BLaER1 (cell line): ENCODE measurements around the gene ALPL.
"Not testable (repeated sequence)": the region's sequence is repeated elsewhere in the genome, so short reads cannot be mapped to it uniquely, and the experiment has no call there.

ENCODE experiments used
- H3K27ac ChIP-seq: shearing (Covaris generic); formaldehyde crosslinking; 2 replicates; pipeline ENCODE4 v1.8.1; 2022
- H3K27me3 ChIP-seq: shearing (Covaris generic); formaldehyde crosslinking; 2 replicates; pipeline ENCODE4 v1.8.1; 2022
- H3K36me3 ChIP-seq: shearing (Covaris generic); formaldehyde crosslinking; 2 replicates; pipeline ENCODE4 v1.8.1; 2022
- H3K4me1 ChIP-seq: shearing (Covaris generic); formaldehyde crosslinking; 2 replicates; pipeline ENCODE4 v1.8.1; 2022
- H3K4me2 ChIP-seq: shearing (Covaris generic); formaldehyde crosslinking; 2 replicates; pipeline ENCODE4 v1.8.1; 2022
- H3K4me3 ChIP-seq: shearing (Covaris generic); formaldehyde crosslinking; 2 replicates; pipeline ENCODE4 v1.8.1; 2022
- H3K9ac ChIP-seq: shearing (Covaris generic); formaldehyde crosslinking; 2 replicates; pipeline ENCODE4 v1.8.1; 2022
- H3K9me3 ChIP-seq: shearing (Covaris generic); formaldehyde crosslinking; 2 replicates; pipeline ENCODE4 v1.8.1; 2022
- H4K20me1 ChIP-seq: shearing (Covaris generic); formaldehyde crosslinking; 2 replicates; pipeline ENCODE4 v1.8.1; 2022
- Cebpa-rat ChIP-seq: shearing (Covaris generic); IDR thresholded peaks from 2 replicates; pipeline ENCODE4 v1.8.1; 2022

Gene ALPL

DNA sequence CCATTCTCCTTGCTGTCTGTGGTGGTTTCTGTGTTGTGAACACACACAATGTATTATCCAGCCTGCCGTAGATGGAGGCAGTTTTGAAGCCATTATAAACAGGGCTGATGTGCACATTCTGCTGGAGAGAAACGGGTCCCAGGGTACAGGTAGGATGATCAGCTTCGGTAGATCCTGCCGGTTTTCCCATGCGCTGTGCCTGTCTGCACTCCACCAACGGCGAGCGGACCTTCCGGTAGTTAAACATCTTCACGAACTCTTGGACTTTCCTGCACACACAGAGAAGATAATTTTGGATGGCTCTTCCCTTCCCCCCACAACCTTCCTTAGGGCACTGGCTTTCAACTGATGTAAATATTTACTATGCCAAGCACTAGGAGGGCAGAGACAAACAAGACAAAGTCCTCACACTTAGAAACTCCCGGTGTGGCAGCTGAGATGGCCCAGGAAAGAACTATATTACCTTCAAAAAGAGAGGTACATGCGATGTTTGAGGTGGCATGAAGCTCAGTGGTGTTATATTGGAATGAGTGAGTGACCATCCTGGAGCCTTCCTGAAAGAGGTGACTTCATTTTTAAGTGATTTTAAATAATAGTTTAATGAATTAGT is 41.7 kb downstream of the ALPL start:
- Histone ChIP-seq H3K4me3 (no peak overlapping the region), H3K4me1 (peaks cover 23% of the 10 kb centered on the region), H4K20me1 (no peaks in the 10 kb centered on the region), H3K9me3 (no peaks in the 10 kb centered on the region), H3K9ac (no peak overlapping the region), H3K27ac (no peak overlapping the region), H3K36me3 (no peaks in the 10 kb centered on the region), H3K27me3 (no peaks in the 10 kb centered on the region), H3K4me2 (no peak overlapping the region)
- no peak for TF ChIP-seq Cebpa-rat

DNA sequence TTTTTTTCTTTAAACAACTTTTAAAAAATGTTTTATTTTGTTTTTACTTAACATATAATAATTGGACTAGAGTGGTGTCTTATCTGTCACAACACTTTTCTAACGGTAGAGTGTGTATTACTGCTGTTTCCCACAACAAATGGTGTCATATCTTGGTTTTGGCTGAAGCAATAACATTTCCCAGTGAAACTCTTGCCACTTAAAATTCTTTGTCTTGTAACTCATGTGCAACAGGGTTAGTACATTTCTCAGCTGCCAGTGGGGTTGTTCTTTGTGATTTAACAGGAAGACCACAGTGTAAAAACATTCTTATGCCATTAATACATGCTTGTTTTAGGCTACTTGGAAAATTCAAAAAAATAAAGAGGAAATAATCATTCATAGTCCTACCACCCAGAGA is 43.5 kb downstream of the ALPL start:
- Histone ChIP-seq H3K9ac (no peak overlapping the region), H3K27me3 (no peaks in the 10 kb centered on the region), H3K27ac (no peak overlapping the region)

DNA sequence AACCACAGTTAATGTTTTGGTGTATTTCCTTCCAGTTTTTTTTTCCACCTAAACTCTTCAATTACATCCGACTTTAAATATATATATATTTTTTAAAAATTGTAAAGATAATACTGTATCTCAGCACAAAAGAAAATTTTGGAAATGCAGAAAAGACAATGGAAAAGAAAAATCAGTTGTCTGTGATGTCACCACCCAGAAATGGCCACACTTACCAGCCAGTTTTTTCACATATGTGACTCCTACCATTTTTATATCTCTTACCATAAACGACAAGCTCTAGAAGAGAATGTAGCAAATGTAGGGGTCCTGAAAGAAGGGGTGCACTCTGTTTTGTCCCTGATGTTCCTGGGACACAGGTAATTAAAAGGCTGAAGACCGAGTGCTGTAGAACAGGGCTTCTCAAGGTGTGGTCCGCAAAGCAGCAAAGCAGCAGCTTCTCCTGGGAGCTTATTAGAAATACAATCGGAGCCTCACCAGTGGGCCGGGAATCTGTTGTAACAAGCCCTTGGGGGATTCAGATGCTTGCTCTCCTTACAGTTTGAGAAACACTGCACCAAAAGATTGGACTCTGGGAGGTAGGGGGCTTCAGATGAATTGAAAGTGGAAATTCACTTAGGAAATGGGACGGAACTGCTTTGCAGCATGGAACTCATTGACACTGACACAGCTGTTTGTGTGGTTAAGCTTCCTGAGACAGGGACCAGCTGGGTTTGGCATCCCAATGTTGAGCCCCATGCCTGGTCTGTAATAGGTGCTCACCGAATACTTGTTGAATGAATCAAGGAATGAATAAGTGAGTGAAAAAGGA is 44.1 kb downstream of the ALPL start:
- Histone ChIP-seq H3K4me1 (peaks cover 23% of the 10 kb centered on the region), H3K4me2 (peak overlapping the region; percentile 68), H3K27ac (no peak overlapping the region), H3K36me3 (no peaks in the 10 kb centered on the region), H3K4me3 (no peak overlapping the region), H3K27me3 (no peaks in the 10 kb centered on the region), H3K9ac (no peak overlapping the region), H4K20me1 (no peaks in the 10 kb centered on the region), H3K9me3 (no peaks in the 10 kb centered on the region)
- TF ChIP-seq Cebpa-rat, result no peak

More for the DNA sequence above, 43.5 kb downstream of the ALPL start:
- H3K9me3 ChIP-seq, result no peaks in the 10 kb centered on the region
- H3K4me1 ChIP-seq, result peaks cover 23% of the 10 kb centered on the region
- H3K36me3 ChIP-seq, result no peaks in the 10 kb centered on the region
- no peak for TF ChIP-seq Cebpa-rat
- peak overlapping the region; percentile 68 for H3K4me2 ChIP-seq
- no peaks in the 10 kb centered on the region for H4K20me1 ChIP-seq
- no peak overlapping the region for H3K4me3 ChIP-seq

DNA sequence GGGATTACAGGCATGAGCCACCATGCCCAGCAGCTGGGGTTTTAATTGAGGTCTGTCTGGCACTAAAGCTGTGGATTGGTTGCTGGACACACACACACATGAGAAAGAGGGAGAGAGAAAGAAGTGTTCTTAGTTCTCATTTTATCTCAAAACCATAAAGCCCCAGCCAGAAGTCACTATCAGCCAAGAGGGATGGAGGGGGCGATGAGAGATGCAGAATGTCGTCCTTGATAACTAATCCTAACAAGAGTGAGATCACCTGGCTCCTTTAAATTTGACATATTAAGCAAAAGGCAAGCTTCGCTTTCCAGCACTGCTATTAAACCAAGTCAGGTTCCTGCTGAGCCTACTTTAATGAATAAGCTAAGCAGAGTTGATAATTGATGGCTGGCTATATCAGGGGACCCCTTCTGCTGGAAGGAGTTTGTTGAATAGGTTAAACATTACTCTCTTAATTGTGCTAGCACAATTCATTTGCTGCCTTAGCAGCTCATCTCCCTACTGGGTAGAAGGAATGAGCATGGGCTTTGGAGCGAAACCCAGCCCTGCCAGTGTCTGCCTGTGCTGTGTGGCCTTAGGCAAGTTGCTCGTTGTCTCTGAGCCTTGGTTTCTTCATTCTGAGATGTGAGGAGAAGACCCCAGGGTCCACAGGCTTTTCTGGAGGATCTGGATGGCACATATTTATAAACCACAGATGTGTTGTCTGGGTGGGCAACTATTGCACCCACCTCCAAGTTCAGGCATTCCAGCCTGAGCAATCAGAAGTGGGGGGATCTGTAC is 50.8 kb downstream of the ALPL start:
- Histone ChIP-seq H3K9ac (no peak overlapping the region), H3K27ac (no peak overlapping the region), H3K36me3 (no peaks in the 10 kb centered on the region), H4K20me1 (peaks cover 10% of the 10 kb centered on the region; the same call in 1 of the 2 replicates), H3K9me3 (no peaks in the 10 kb centered on the region), H3K4me2 (no peak overlapping the region), H3K27me3 (no peaks in the 10 kb centered on the region), H3K4me1 (peaks cover 25% of the 10 kb centered on the region), H3K4me3 (no peak overlapping the region)
- no peak for TF ChIP-seq Cebpa-rat

DNA sequence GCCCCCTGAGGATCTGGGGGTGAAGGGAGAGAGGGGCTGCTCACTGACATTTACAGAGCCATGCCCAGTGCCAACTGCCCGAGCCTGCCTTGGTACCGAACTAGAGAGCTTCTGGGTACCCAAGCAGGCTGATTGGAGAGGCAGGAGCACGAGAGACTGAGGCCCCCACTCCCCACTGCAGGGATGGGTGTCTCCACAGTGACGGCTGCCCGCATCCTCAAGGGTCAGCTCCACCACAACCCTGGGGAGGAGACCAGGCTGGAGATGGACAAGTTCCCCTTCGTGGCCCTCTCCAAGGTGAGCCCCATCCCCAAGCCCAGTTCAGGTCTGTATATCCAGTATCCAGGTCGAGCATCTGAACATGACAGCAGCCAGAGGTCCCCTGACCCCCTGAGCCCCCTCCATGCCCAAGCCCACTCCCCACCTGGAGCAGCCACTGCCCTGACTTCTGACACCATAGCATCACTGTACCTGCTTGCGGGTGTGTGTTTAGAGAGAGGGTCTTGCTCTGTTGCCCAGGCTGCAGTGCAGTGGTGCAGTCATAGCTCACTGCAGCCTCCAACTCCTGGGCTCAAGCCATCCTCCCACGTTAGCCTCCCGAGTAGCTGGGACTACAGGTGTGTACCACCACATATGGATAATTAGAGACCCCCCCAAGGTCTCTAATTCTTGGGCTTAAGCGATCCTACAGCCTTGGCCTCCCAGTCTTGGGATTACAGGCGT is 51.9 kb downstream of the ALPL start:
- TF ChIP-seq Cebpa-rat, result no peak
- no peaks in the 10 kb centered on the region for H3K27me3 ChIP-seq

DNA sequence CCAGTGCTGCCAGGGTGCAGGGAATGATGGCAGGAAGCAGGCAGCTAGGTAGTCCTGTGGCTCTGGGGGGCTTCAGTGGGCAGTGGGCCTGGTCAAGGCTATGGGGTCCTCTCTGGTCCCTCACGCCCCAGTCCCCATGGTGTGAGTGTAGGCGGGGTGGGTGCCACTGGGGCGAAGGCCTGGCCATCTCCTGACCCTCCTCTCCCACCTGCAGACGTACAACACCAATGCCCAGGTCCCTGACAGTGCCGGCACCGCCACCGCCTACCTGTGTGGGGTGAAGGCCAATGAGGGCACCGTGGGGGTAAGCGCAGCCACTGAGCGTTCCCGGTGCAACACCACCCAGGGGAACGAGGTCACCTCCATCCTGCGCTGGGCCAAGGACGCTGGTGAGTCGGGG is 53.7 kb downstream of the ALPL start:
- Histone ChIP-seq H3K36me3 (no peaks in the 10 kb centered on the region), H4K20me1 (peaks cover 13% of the 10 kb centered on the region; the same call in 1 of the 2 replicates), H3K4me1 (peaks cover 43% of the 10 kb centered on the region), H3K27me3 (no peaks in the 10 kb centered on the region), H3K9me3 (no peaks in the 10 kb centered on the region), H3K27ac (no peak overlapping the region), H3K9ac (no peak overlapping the region), H3K4me3 (no peak overlapping the region), H3K4me2 (no peak overlapping the region)
- no peak for TF ChIP-seq Cebpa-rat

More for the DNA sequence above, 51.9 kb downstream of the ALPL start:
- Histone ChIP-seq H3K4me2 (no peak overlapping the region), H4K20me1 (peaks cover 13% of the 10 kb centered on the region; the same call in 1 of the 2 replicates), H3K9ac (no peak overlapping the region), H3K36me3 (no peaks in the 10 kb centered on the region), H3K9me3 (no peaks in the 10 kb centered on the region), H3K4me3 (no peak overlapping the region), H3K27ac (no peak overlapping the region), H3K4me1 (peaks cover 27% of the 10 kb centered on the region)

GRCh38 chr1:21563971-21564370 is 54.7 kb downstream of the ALPL start:
- Histone ChIP-seq H3K4me1 (peaks cover 47% of the 10 kb centered on the region), H3K4me2 (peak overlapping the region; percentile 72), H4K20me1 (peaks cover 13% of the 10 kb centered on the region; the same call in 1 of the 2 replicates), H3K9me3 (no peaks in the 10 kb centered on the region), H3K4me3 (no peak overlapping the region), H3K27ac (no peak overlapping the region), H3K9ac (no peak overlapping the region), H3K27me3 (no peaks in the 10 kb centered on the region), H3K36me3 (no peaks in the 10 kb centered on the region)
- TF ChIP-seq Cebpa-rat, result no peak

- Histone ChIP-seq H3K27me3 (no peaks in the 10 kb centered on the region), H4K20me1 (peaks cover 13% of the 10 kb centered on the region; the same call in 1 of the 2 replicates), H3K4me3 (no peak overlapping the region), H3K4me1 (peaks cover 50% of the 10 kb centered on the region), H3K36me3 (no peaks in the 10 kb centered on the region), H3K9ac (no peak overlapping the region), H3K27ac (no peak overlapping the region), H3K4me2 (peak overlapping the region; percentile 72), H3K9me3 (no peaks in the 10 kb centered on the region)
- no peak for TF ChIP-seq Cebpa-rat
Observed at GRCh38 chr1:21564521-21565095, 55.4 kb downstream of the ALPL start.

GRCh38 chr1:21565285-21565684 is 56.1 kb downstream of the ALPL start:
- Histone ChIP-seq H3K27ac (no peak overlapping the region), H3K4me3 (no peak overlapping the region), H3K4me2 (no peak overlapping the region), H3K36me3 (no peaks in the 10 kb centered on the region), H3K9me3 (no peaks in the 10 kb centered on the region), H4K20me1 (peaks cover 13% of the 10 kb centered on the region; the same call in 1 of the 2 replicates), H3K9ac (no peak overlapping the region), H3K27me3 (no peaks in the 10 kb centered on the region), H3K4me1 (peaks cover 57% of the 10 kb centered on the region)
- no peak for TF ChIP-seq Cebpa-rat

DNA sequence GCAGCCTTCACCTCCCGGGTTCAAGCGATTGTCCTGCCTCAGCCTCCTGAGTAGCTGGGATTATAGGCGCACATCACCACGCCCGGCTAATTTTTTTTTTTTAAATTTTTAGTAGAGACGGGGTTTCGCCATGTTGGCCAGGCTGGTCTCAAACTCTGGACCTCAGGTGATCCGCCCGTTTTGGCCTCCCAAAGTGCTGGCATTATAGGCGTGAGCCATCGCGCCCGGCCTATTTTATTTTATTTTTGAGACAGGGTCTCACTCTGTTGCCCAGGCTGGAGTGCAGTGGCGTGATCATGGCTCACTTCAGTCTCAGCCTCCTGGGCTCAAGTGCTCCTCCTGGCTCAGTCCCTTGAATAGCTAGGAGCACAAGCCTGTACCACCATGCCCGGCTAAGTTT is 57.1 kb downstream of the ALPL start:
- not testable (repeated sequence) for H3K9me3 ChIP-seq, H3K27me3 ChIP-seq, H3K9ac ChIP-seq, H3K27ac ChIP-seq, H3K36me3 ChIP-seq, H3K4me3 ChIP-seq
- Histone ChIP-seq H3K4me1 (peaks cover 59% of the 10 kb centered on the region), H3K4me2 (peak overlapping the region; percentile 80), H4K20me1 (peaks cover 13% of the 10 kb centered on the region; the same call in 1 of the 2 replicates)
